Caco-2 (cell line): ENCODE data around the gene ZDHHC22. TPM values are rescaled to one million over a fixed set of nuclear protein-coding genes. Genes with fewer than 3 reads are reported as not detected.

ENCODE experiments used
- BruUV-seq: library from RNA; stranded (reverse); fragments of 400-500 nt; replicated peaks from 2 replicates; lab custom pipeline; 2021; lab: Mats Ljungman, UMichigan
- CTCF ChIA-PET: fragments of 300-600 bp; sonication (Branson Sonifier 250); formaldehyde crosslinking; loops from one replicate; lab custom pipeline; 2022; ENCODE audit warnings: antibody characterized with exemption; lab: Charles Lee
- POLR2A ChIA-PET: fragments of 300-600 bp; sonication (Branson Sonifier 250); formaldehyde crosslinking; loops from one replicate; lab custom pipeline; 2022; ENCODE audit warnings: antibody characterized with exemption; lab: Charles Lee
- DNase-seq, 2 experiments: peaks; one replicate each; pipeline versions ENCODE4 v3.0.0 to v3.0.0-alpha.2; 2020 to 2022
- H3K27me3 ChIP-seq: replicated peaks from 2 replicates; pipeline ENCODE4 v1.6.0; 2011; ENCODE audit warnings: low read length; ENCODE audit not compliant: control insufficient read depth, insufficient read depth
- H3K36me3 ChIP-seq: 2 replicates; pipeline ENCODE4 v1.5.1; 2011; ENCODE audit warnings: low read length; ENCODE audit not compliant: control insufficient read depth, insufficient read depth
- H3K4me1 ChIP-seq: fragments of 250-450 bp; sonication (Bioruptor Pico); 2 replicates; pipeline ENCODE4 v1.5.1; 2020; ENCODE audit warnings: mild to moderate bottlenecking
- H3K4me3 ChIP-seq: 2 replicates; pipeline ENCODE4 v1.5.1; 2011; ENCODE audit warnings: low read depth, mild to moderate bottlenecking, control low read depth, low read length
- H3K9me3 ChIP-seq: fragments of 250-450 bp; sonication (Bioruptor Pico); 2 replicates; pipeline ENCODE4 v1.5.1; 2020; ENCODE audit warnings: mild to moderate bottlenecking, moderate library complexity
- H3K27ac Mint-ChIP-seq: one replicate; pipeline ENCODE4 v1.8.0; 2022; ENCODE audit warnings: mixed read lengths; ENCODE audit not compliant: unreplicated experiment
- H3K27me3 Mint-ChIP-seq: one replicate; pipeline ENCODE4 v1.8.0; 2022; ENCODE audit warnings: mixed read lengths; ENCODE audit not compliant: insufficient read depth, unreplicated experiment
- H3K36me3 Mint-ChIP-seq: one replicate; pipeline ENCODE4 v1.8.0; 2022; ENCODE audit warnings: mild to moderate bottlenecking, mixed read lengths; ENCODE audit not compliant: insufficient read depth, unreplicated experiment
- H3K4me1 Mint-ChIP-seq: one replicate; pipeline ENCODE4 v1.8.0; 2022; ENCODE audit warnings: low read depth, mixed read lengths; ENCODE audit not compliant: unreplicated experiment
- H3K4me3 Mint-ChIP-seq: one replicate; pipeline ENCODE4 v1.8.0; 2022; ENCODE audit warnings: mild to moderate bottlenecking, moderate library complexity, mixed read lengths; ENCODE audit not compliant: unreplicated experiment
- H3K9me3 Mint-ChIP-seq: one replicate; pipeline ENCODE4 v1.8.0; 2022; ENCODE audit warnings: mixed read lengths; ENCODE audit not compliant: unreplicated experiment
- CTCF ChIP-seq, 2 experiments: fragments of 200-600 bp in 1 of 2; IDR thresholded peaks; 1 replicate in 1 of 2; 2 replicates in 1 of 2; pipeline versions ENCODE4 v1.5.1 to v1.8.0; 2011 to 2022; ENCODE audit warnings: antibody characterized with exemption in 1 of 2, control low read depth in 1 of 2, inconsistent platforms in 1 of 2, low read depth in 1 of 2, low read length in 1 of 2, mild to moderate bottlenecking in 1 of 2, moderate library complexity in 1 of 2; ENCODE audit not compliant: insufficient read depth in 1 of 2, severe bottlenecking in 1 of 2, unreplicated experiment in 1 of 2
- intact Hi-C: fragments of 100-400 bp; cut with micrococcal nuclease; formaldehyde crosslinking; loops from one replicate; pipeline ENCODE4 v1.10.0; 2022; ENCODE audit not compliant: unreplicated experiment
- total RNA-seq: library from RNA; stranded (reverse); gene quantifications from 2 replicates; pipeline ENCODE4 v1.2.3, GENCODE V29; 2022

Gene ZDHHC22
- total RNA-seq, 1 experiment from 2014 or later = not detected

- Histone ChIP-seq H3K27me3 (peaks cover 3% of the 10 kb centered on the region), H3K4me1 (no peaks in the 10 kb centered on the region), H3K36me3 (no peaks in the 10 kb centered on the region), H3K4me3 (peak overlapping the region; percentile 34), H3K9me3 (no peaks in the 10 kb centered on the region)
- CTCF ChIA-PET = interaction anchor here (1.6 kb wide), 2 partner anchors 10 to 11 kb away, joined by 3 to 6 read pairs; no protein-coding TSS in a partner anchor
- POLR2A ChIA-PET = no interaction called here
- H3K9me3 Mint-ChIP-seq = no peaks in the 10 kb centered on the region
- TF ChIP-seq CTCF (IDR thresholded peaks at IDR 0.05; ENCODE audit: insufficient read depth in 1 of 2, low read depth in 1 of 2, low read length in 1 of 2, severe bottlenecking in 1 of 2, unreplicated experiment in 1 of 2) = no peak
- H3K27me3 Mint-ChIP-seq = peaks cover 32% of the 10 kb centered on the region
- no peak overlapping the region for H3K27ac Mint-ChIP-seq
- no TSS peak for BruUV-seq
- no peaks in the 10 kb centered on the region for H3K36me3 Mint-ChIP-seq
- peak overlapping the region; percentile 63 for H3K4me3 Mint-ChIP-seq
- DNase-seq = no peak
- intact Hi-C loops = no loop called here
- H3K4me1 Mint-ChIP-seq = no peaks in the 10 kb centered on the region
Measured at GRCh38 chr14:77140359-77141213, 1.0 kb downstream of the ZDHHC22 start.

GRCh38 chr14:77139540-77140358 lies 1.8 kb downstream of the ZDHHC22 start:
- ChIA-PET CTCF (interaction anchor here (0.7 to 1.6 kb wide), 4 partner anchors 10 to 772 kb away, joined by 3 to 6 read pairs (median 4); no protein-coding TSS in a partner anchor), POLR2A (no interaction called here)
- BruUV-seq = no TSS peak
- Mint-ChIP-seq H3K36me3 (no peaks in the 10 kb centered on the region), H3K27me3 (peaks cover 30% of the 10 kb centered on the region), H3K4me1 (no peaks in the 10 kb centered on the region), H3K4me3 (peak overlapping the region; percentile 63), H3K9me3 (no peaks in the 10 kb centered on the region), H3K27ac (no peak overlapping the region)
- peak overlapping the region; percentile 5; the same call in 1 of the 2 replicates for H3K4me3 ChIP-seq
- no peaks in the 10 kb centered on the region for H3K9me3 ChIP-seq
- TF ChIP-seq CTCF (IDR thresholded peaks at IDR 0.05; ENCODE audit: insufficient read depth in 1 of 2, low read depth in 1 of 2, low read length in 1 of 2, severe bottlenecking in 1 of 2, unreplicated experiment in 1 of 2) = peak; percentile 65 to 81
- DNase-seq = peak; percentile 53 to 69
- H3K4me1 ChIP-seq = no peaks in the 10 kb centered on the region
- H3K36me3 ChIP-seq = no peaks in the 10 kb centered on the region
- intact Hi-C loops = no loop called here
- peaks cover 3% of the 10 kb centered on the region for H3K27me3 ChIP-seq

- H3K4me1 ChIP-seq = no peaks in the 10 kb centered on the region
- Mint-ChIP-seq H3K9me3 (no peaks in the 10 kb centered on the region), H3K27me3 (peaks cover 33% of the 10 kb centered on the region), H3K36me3 (no peaks in the 10 kb centered on the region), H3K4me3 (peak overlapping the region; percentile 63), H3K4me1 (peaks cover 1% of the 10 kb centered on the region), H3K27ac (no peak overlapping the region)
- DNase-seq = no peak
- BruUV-seq = no TSS peak
- intact Hi-C loops = no loop called here
- CTCF ChIA-PET = interaction anchor here (1.0 to 1.6 kb wide), 2 partner anchors 12 to 177 kb away, joined by 4 to 6 read pairs; no protein-coding TSS in a partner anchor
- no peaks in the 10 kb centered on the region for H3K36me3 ChIP-seq
- H3K27me3 ChIP-seq = peaks cover 3% of the 10 kb centered on the region
- POLR2A ChIA-PET = no interaction called here
- TF ChIP-seq CTCF (IDR thresholded peaks at IDR 0.05; ENCODE audit: insufficient read depth in 1 of 2, low read depth in 1 of 2, low read length in 1 of 2, severe bottlenecking in 1 of 2, unreplicated experiment in 1 of 2) = no peak
- H3K4me3 ChIP-seq = no peak overlapping the region
- no peaks in the 10 kb centered on the region for H3K9me3 ChIP-seq
Measured at GRCh38 chr14:77139022-77139421, 2.6 kb downstream of the ZDHHC22 start.
